GM12865 (cell line): ENCODE measurements around the gene LTA.
"Not testable (repeated sequence)": the region's sequence is repeated elsewhere in the genome, so short reads cannot be mapped to it uniquely, and the experiment has no call there.

ENCODE experiments used
- DNase-seq: peaks from one replicate; pipeline ENCODE4 v3.0.0; 2010; ENCODE audit warnings: low read depth
- H3K4me3 ChIP-seq: 2 replicates; pipeline ENCODE4 v1.5.1; 2011; ENCODE audit warnings: mild to moderate bottlenecking, low read depth, low read length, control low read depth
- CTCF ChIP-seq: IDR thresholded peaks from 2 replicates; pipeline ENCODE4 v1.5.1; 2011; ENCODE audit warnings: low read length, control low read depth, low read depth, inconsistent platforms; ENCODE audit not compliant: insufficient read depth; ENCODE audit errors: missing control alignments

LTA gene

GRCh38 chr6:31588871-31589650 lies 17.0 kb downstream of the LTA start:
- no peak overlapping the region for H3K4me3 ChIP-seq
- DNase-seq = no peak
- TF ChIP-seq CTCF = no peak

GRCh38 chr6:31590691-31591090 lies 18.6 kb downstream of the LTA start:
- not testable (repeated sequence) for DNase-seq, H3K4me3 ChIP-seq

- H3K4me3 ChIP-seq = no peak overlapping the region
- TF ChIP-seq CTCF = no peak
- no peak for DNase-seq
Observed at GRCh38 chr6:31592396-31592771, 20.3 kb downstream of the LTA start.

GRCh38 chr6:31597006-31597405 lies 24.9 kb downstream of the LTA start:
- TF ChIP-seq CTCF = peak; percentile 54
- H3K4me3 ChIP-seq = no peak overlapping the region
- DNase-seq = peak; percentile 77

GRCh38 chr6:31607317-31607716 lies 35.2 kb downstream of the LTA start:
- TF ChIP-seq CTCF = no peak

GRCh38 chr6:31609519-31610406 lies 37.7 kb downstream of the LTA start:
- TF ChIP-seq CTCF = no peak
- H3K4me3 ChIP-seq = no peak overlapping the region
- DNase-seq = no peak

More at GRCh38 chr6:31607317-31607716, 35.2 kb downstream of the LTA start:
- no peak for DNase-seq
- no peak overlapping the region for H3K4me3 ChIP-seq

GRCh38 chr6:31610968-31611367 lies 38.9 kb downstream of the LTA start:
- DNase-seq = no peak
- H3K4me3 ChIP-seq = no peak overlapping the region
- TF ChIP-seq CTCF = no peak
